NCI-H1092 treated with DMSO at 0.1 percent for 48 hours (cell line): ENCODE data around the gene KY.
"Not testable (repeated sequence)": the region's sequence is repeated elsewhere in the genome, so short reads cannot be mapped to it uniquely, and the experiment has no call there.

Experiments
- DNase-seq: peaks from one replicate; lab custom pipeline; 2025; lab: John Stamatoyannopoulos, UW

Gene KY

GRCh38 chr3:134601539-134602439 lies 49.0 kb downstream of the KY start:
- peak; percentile 61 for DNase-seq

GRCh38 chr3:134600685-134601463 lies 49.9 kb downstream of the KY start:
- peak; percentile 56 for DNase-seq

GRCh38 chr3:134600206-134600605 lies 50.6 kb downstream of the KY start:
- DNase-seq = no peak

DNA sequence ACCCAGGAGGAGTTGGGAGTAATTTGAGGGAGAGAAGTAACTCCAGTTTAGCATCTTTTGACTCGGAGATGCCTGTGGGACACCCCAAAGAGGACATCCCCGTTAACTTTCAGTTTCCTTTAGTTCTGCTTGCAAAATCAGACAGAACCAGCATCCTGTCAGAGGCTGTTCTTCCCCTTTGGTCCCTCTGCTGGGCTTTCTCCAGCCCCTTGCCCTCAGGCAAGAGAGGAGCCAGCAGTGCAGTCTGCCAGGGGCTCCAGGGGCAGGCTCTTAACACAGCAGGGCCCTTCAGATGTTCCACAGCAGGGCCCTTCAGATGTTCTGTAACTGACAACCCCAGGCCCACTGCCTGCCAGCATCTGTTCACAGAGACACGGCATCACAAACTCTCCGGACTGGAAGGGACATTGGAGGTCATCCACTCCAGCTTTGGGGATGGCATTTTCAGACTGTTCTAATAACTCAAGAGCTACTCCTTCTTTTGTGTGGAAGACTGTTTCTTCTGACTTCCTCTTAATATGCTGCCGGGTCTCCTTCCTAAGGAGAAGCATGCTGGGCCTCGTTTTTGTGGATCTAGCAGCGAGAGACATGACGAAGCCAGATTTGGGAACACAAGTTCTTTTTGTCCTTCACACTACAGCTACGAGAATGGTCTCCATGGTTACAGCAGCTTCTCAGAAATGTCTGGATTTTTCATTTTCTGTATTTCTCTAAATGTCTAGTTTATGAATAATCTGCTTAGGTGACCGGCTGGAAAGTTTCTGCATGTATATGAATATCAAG lies 51.9 kb downstream of the KY start:
- no peak for DNase-seq

- DNase-seq = no peak
Measured at GRCh38 chr3:134597390-134597970, 53.3 kb downstream of the KY start.

DNA sequence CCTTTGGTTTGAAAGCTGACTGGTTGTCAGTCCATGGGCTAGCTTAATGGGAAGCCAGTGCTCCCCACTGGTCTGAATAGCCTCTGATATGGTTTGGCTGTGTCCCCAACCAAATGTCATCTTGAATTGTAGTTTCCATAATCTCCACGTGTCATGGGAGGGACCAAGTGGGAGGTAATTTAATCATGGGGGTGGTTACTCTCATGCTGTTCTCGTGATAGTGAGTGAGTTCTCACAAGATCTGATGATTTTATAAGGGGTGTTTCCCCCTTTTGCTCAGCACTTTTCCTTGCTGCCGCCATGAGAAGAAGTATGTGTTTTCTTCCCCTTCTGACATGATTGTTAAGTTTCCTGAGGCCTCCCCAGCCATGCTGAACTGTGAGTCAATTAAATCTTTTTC lies 55.8 kb downstream of the KY start:
- not testable (repeated sequence) for DNase-seq

GRCh38 chr3:134594331-134594741 lies 56.5 kb downstream of the KY start:
- DNase-seq = peak; percentile 64

- DNase-seq = no peak
Measured at GRCh38 chr3:134592806-134593205, 58.0 kb downstream of the KY start.

GRCh38 chr3:134590766-134591165 lies 60.1 kb downstream of the KY start:
- no peak for DNase-seq

GRCh38 chr3:134579141-134579665 lies 71.6 kb downstream of the KY start:
- no peak for DNase-seq

DNA sequence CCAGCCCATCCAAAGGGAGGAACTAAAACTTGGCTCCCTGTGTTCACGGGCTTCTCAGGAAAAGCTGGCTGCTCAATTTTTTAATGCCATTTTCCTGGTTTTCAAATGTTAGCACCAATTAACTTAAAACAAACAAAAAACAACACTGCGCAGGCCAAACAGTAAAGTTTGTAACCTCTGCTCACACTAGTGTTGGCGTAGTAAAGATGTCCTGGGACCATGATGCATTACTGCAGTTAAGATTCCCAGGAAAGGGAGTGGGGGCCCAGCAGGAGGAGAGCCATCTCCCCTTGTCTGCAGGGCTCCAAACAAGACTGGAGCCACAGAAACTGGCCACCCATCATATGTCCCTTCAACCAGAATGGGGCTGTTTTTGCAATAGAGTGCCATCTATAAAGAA lies 74.0 kb downstream of the KY start:
- DNase-seq = no peak

DNA sequence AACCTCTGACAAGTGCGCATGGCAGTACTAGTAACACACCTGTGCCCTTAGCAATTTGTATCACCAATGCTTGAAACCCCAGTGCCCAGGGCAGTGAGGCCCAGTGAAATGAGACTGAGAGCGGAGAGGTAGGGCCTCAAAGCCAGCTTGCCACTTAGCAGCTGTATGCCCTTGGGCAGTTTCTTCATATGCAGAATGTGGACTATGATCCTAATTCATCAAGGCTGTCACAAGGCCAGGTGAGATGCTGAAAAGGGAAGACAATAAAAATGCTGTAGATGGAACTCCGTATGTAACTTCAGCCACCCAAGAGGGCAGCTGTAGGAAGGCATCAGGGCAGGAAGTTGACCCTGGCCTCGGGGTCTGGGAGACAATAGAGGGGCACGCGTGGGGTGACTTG lies 74.4 kb downstream of the KY start:
- no peak for DNase-seq

- DNase-seq = not testable (repeated sequence)
Measured at GRCh38 chr3:134569899-134570298, 80.9 kb downstream of the KY start.

GRCh38 chr3:134568790-134569189 lies 82.0 kb downstream of the KY start:
- DNase-seq = no peak

- DNase-seq = no peak
Measured at GRCh38 chr3:134567605-134568004, 83.2 kb downstream of the KY start.

GRCh38 chr3:134564991-134565390 lies 85.8 kb downstream of the KY start:
- no peak for DNase-seq

DNA sequence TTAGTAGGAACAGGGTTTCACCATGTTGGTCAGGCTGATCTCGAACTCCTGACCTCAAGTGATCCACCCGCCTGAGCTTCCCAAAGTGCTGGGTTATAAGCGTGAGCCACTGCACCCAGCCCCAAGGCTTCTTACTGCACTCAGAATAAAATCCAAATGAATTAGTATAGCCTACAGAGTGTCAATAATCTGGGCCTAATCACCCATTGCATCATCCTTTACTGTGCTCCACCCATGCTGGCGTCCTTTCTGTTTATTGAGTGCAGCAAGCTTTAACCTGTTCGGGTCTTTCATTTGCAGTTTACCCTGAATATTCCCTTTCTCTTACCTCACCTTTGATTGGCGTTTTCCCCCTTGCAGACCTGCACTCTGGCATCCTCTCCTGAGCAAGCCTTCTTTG lies 87.2 kb downstream of the KY start:
- DNase-seq = no peak

GRCh38 chr3:134562055-134562454 lies 88.8 kb downstream of the KY start:
- no peak for DNase-seq

DNA sequence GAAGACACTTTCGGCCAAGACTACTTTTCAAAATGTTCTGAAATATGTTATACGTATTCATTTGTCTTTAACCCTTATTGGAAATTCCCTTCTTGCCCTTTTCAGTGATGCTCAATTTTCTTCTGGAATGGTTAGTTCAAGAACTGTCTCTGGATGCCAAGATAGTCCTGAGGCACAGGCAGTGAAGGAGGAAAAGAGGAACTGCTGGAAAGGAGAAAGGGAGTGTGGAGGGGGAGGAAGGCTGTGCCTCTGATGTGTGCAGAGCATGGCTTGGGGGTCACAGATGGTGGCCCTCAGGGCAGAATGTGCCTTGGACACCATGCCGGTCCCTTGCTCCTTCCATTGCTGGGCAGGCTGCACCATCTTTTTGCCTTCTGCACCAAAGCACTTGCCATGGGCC lies 91.2 kb downstream of the KY start:
- DNase-seq = no peak
